ENCODE measurements around the gene ZFAND2B. TPM values are rescaled to one million over a fixed set of nuclear protein-coding genes. Genes with fewer than 3 reads are reported as not detected.

ZFAND2B gene
- total RNA-seq, 1 experiment from 2014 or later, result 61.0 TPM

DNA sequence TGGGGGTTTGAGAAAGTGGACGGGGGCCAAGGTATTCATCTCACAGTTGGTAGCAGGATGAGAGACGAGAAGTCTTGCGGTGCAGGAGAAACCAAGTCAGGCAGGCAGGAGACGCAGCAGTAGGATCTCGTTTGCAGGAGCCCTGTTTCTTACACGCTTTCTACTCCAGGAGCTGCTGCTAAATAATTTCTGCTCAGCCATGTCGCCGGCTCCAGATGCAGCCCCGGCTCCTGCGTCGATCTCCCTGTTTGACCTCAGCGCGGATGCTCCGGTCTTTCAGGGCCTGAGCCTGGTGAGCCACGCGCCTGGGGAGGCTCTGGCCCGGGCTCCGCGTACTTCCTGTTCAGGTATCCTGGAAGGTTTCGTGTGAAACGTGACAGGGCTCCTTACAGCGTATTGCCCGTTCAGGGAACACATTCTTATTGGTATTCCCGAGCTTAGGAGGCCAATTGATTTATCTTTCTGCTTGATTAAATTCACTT lies 23.5 kb downstream of the ZFAND2B start:
- peaks cover 12% of the 10 kb centered on the region for H3K4me1 Mint-ChIP-seq (ENCODE audit: insufficient read depth, unreplicated experiment)
- H3K9me3 Mint-ChIP-seq (ENCODE audit: unreplicated experiment), result no peaks in the 10 kb centered on the region
- peak overlapping the region; percentile 99 for H3K27ac Mint-ChIP-seq (ENCODE audit: low read depth, unreplicated experiment)
- CTCF ChIA-PET, result interaction anchor here (0.6 to 4.9 kb wide), 12 partner anchors 12 to 513 kb away, joined by 3 to 41 read pairs (median 5); partner anchors contain the start of genes CNPPD1 and GLB1L
- intact Hi-C loops (cut with micrococcal nuclease), result loop anchor here (2.0 kb wide), 1 partner anchor 15 kb away; the partner anchor contains the start of genes GLB1L and STK16
- TF ChIP-seq, protein P1, sequence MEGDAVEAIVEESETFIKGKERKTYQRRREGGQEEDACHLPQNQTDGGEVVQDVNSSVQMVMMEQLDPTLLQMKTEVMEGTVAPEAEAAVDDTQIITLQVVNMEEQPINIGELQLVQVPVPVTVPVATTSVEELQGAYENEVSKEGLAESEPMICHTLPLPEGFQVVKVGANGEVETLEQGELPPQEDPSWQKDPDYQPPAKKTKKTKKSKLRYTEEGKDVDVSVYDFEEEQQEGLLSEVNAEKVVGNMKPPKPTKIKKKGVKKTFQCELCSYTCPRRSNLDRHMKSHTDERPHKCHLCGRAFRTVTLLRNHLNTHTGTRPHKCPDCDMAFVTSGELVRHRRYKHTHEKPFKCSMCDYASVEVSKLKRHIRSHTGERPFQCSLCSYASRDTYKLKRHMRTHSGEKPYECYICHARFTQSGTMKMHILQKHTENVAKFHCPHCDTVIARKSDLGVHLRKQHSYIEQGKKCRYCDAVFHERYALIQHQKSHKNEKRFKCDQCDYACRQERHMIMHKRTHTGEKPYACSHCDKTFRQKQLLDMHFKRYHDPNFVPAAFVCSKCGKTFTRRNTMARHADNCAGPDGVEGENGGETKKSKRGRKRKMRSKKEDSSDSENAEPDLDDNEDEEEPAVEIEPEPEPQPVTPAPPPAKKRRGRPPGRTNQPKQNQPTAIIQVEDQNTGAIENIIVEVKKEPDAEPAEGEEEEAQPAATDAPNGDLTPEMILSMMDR (IDR thresholded peaks at IDR 0.05; ENCODE audit: unreplicated experiment), result no peak
- peaks cover 67% of the 10 kb centered on the region for H3K36me3 Mint-ChIP-seq (ENCODE audit: insufficient read depth, unreplicated experiment)
- peak overlapping the region; percentile 100 for H3K4me3 Mint-ChIP-seq (ENCODE audit: unreplicated experiment)
- TSS peak; percentile 63 for BruUV-seq (replicated peaks)
- H3K27me3 Mint-ChIP-seq (ENCODE audit: insufficient read depth, unreplicated experiment), result no peaks in the 10 kb centered on the region
- peak; percentile 49 for DNase-seq (ENCODE audit: unreplicated experiment)
- POLR2A ChIA-PET, result interaction anchor here (0.6 to 14.6 kb wide), 33 partner anchors 8 to 960 kb away, joined by 3 to 401 read pairs (median 5); partner anchors contain the start of genes AAMP, ABCB6, CNPPD1 and DNAJB2

GRCh38 chr2:219234331-219234730 lies 27.7 kb downstream of the ZFAND2B start:
- DNase-seq (ENCODE audit: unreplicated experiment), result no peak
- no peaks in the 10 kb centered on the region for H3K27me3 Mint-ChIP-seq (ENCODE audit: insufficient read depth, unreplicated experiment)
- CTCF ChIA-PET, result interaction anchor here (0.6 to 1.7 kb wide), 3 partner anchors 25 to 65 kb away, joined by 3 to 6 read pairs (median 6); no protein-coding TSS in a partner anchor
- H3K36me3 Mint-ChIP-seq (ENCODE audit: insufficient read depth, unreplicated experiment), result peaks cover 68% of the 10 kb centered on the region
- TF ChIP-seq, protein P1 (IDR thresholded peaks at IDR 0.05; ENCODE audit: unreplicated experiment), result no peak
- BruUV-seq (replicated peaks), result no TSS peak
- no peaks in the 10 kb centered on the region for H3K9me3 Mint-ChIP-seq (ENCODE audit: unreplicated experiment)
- POLR2A ChIA-PET, result interaction anchor here (1.2 to 14.6 kb wide), 2 partner anchors 16 kb away, joined by 3 to 401 read pairs; partner anchors contain the start of genes GLB1L, STK16, TUBA4A and TUBA4B
- intact Hi-C loops (cut with micrococcal nuclease), result no loop called here
- no peak overlapping the region for H3K27ac Mint-ChIP-seq (ENCODE audit: low read depth, unreplicated experiment)
- no peak overlapping the region for H3K4me3 Mint-ChIP-seq (ENCODE audit: unreplicated experiment)
- H3K4me1 Mint-ChIP-seq (ENCODE audit: insufficient read depth, unreplicated experiment), result no peaks in the 10 kb centered on the region

- Mint-ChIP-seq H3K4me1 (ENCODE audit: insufficient read depth, unreplicated experiment) (peaks cover under 1% of the 10 kb centered on the region), H3K4me3 (ENCODE audit: unreplicated experiment) (no peak overlapping the region), H3K36me3 (ENCODE audit: insufficient read depth, unreplicated experiment) (peaks cover 30% of the 10 kb centered on the region), H3K27me3 (ENCODE audit: insufficient read depth, unreplicated experiment) (no peaks in the 10 kb centered on the region), H3K9me3 (ENCODE audit: unreplicated experiment) (no peaks in the 10 kb centered on the region), H3K27ac (ENCODE audit: low read depth, unreplicated experiment) (no peak overlapping the region)
- intact Hi-C loops (cut with micrococcal nuclease), result no loop called here
- ChIA-PET POLR2A (interaction anchor here (14.1 kb wide), 1 partner anchor 10 kb away, joined by 401 read pairs; the partner anchor contains the start of genes ANKZF1 and ATG9A), CTCF (interaction anchor here (10.3 kb wide), 1 partner anchor 52 kb away, joined by 123 read pairs; no protein-coding TSS in a partner anchor)
- DNase-seq (ENCODE audit: unreplicated experiment), result no peak
- no TSS peak for BruUV-seq (replicated peaks)
- TF ChIP-seq, protein P1 (IDR thresholded peaks at IDR 0.05; ENCODE audit: unreplicated experiment), result no peak
Measured at GRCh38 chr2:219243291-219243761, 36.7 kb downstream of the ZFAND2B start.

- no peaks in the 10 kb centered on the region for H3K9me3 Mint-ChIP-seq (ENCODE audit: unreplicated experiment)
- BruUV-seq (replicated peaks), result TSS peak; percentile 43
- CTCF ChIA-PET, result interaction anchor here (0.6 to 10.3 kb wide), 10 partner anchors 14 to 79 kb away, joined by 3 to 123 read pairs (median 4); partner anchors contain the start of genes ANKZF1, ATG9A, DNAJB2 and SLC23A3
- POLR2A ChIA-PET, result interaction anchor here (0.5 to 14.1 kb wide), 30 partner anchors 9 to 353 kb away, joined by 3 to 401 read pairs (median 6); partner anchors contain the start of genes ANKZF1, ATG9A, CFAP65 and CNPPD1
- intact Hi-C loops (cut with micrococcal nuclease), result loop anchor here (2.0 to 5.0 kb wide), 2 partner anchors 14 to 53 kb away; no protein-coding TSS in a partner anchor
- H3K27ac Mint-ChIP-seq (ENCODE audit: low read depth, unreplicated experiment), result peak overlapping the region; percentile 85
- H3K36me3 Mint-ChIP-seq (ENCODE audit: insufficient read depth, unreplicated experiment), result peaks cover 35% of the 10 kb centered on the region
- H3K27me3 Mint-ChIP-seq (ENCODE audit: insufficient read depth, unreplicated experiment), result no peaks in the 10 kb centered on the region
- H3K4me3 Mint-ChIP-seq (ENCODE audit: unreplicated experiment), result peak overlapping the region; percentile 80
- TF ChIP-seq, protein P1 (IDR thresholded peaks at IDR 0.05; ENCODE audit: unreplicated experiment), result no peak
- H3K4me1 Mint-ChIP-seq (ENCODE audit: insufficient read depth, unreplicated experiment), result peaks cover 15% of the 10 kb centered on the region
- DNase-seq (ENCODE audit: unreplicated experiment), result no peak
Measured at GRCh38 chr2:219244789-219245147, 38.2 kb downstream of the ZFAND2B start.
